Fibroblast of lung (primary cell): Measurements from ENCODE around the gene PLXNA2. TPM values are rescaled to one million over a fixed set of nuclear protein-coding genes. Genes with fewer than 3 reads are reported as not detected.

Source experiments
- DNase-seq, 2 donors: peaks; one replicate each; pipeline versions ENCODE4 v3.0.0 to v3.0.0-alpha.2; 2010; ENCODE audit warnings: low read depth in 2 of 2
- H2AFZ ChIP-seq: 2 replicates; pipeline ENCODE4 v1.5.1; 2012; ENCODE audit warnings: low read length, control low read depth, inconsistent platforms
- H3K27ac ChIP-seq: 2 replicates; pipeline ENCODE4 v1.5.1; 2011; ENCODE audit warnings: low read length, control low read depth; ENCODE audit not compliant: insufficient read depth
- H3K27me3 ChIP-seq: 2 replicates; pipeline ENCODE4 v1.5.1; 2011; ENCODE audit warnings: mild to moderate bottlenecking, low read length; ENCODE audit not compliant: control insufficient read depth, insufficient read depth
- H3K36me3 ChIP-seq: 2 replicates; pipeline ENCODE4 v1.5.1; 2011; ENCODE audit warnings: low read length; ENCODE audit not compliant: control insufficient read depth, insufficient read depth
- H3K4me1 ChIP-seq: 2 replicates; pipeline ENCODE4 v1.5.1; 2011; ENCODE audit warnings: low read length; ENCODE audit not compliant: control insufficient read depth, insufficient read depth; ENCODE audit errors: extremely low read depth
- H3K4me2 ChIP-seq: 2 replicates; pipeline ENCODE4 v1.5.1; 2011; ENCODE audit warnings: low read length, control low read depth; ENCODE audit not compliant: insufficient read depth; ENCODE audit errors: extremely low read depth
- H3K4me3 ChIP-seq, 4 experiments: fragments of 200-600 bp in 1 of 4; sonication (generic) in 1 of 4; replicated peaks in 1 of 4; 2 replicates each; pipeline ENCODE4 v1.5.1; 2011 to 2016; ENCODE audit warnings: low read length in 4 of 4, low read depth in 3 of 4, mild to moderate bottlenecking in 3 of 4, control low read depth in 2 of 4, inconsistent platforms in 1 of 4, mixed read lengths in 1 of 4; ENCODE audit not compliant: insufficient read depth in 1 of 4; ENCODE audit errors: control extremely low read depth in 1 of 4
- H3K79me2 ChIP-seq: 2 replicates; pipeline ENCODE4 v1.5.1; 2012; ENCODE audit warnings: mild to moderate bottlenecking, low read length, inconsistent platforms; ENCODE audit not compliant: control insufficient read depth, insufficient read depth
- H3K9ac ChIP-seq: 2 replicates; pipeline ENCODE4 v1.5.1; 2011; ENCODE audit warnings: mild to moderate bottlenecking, low read length, control low read depth; ENCODE audit not compliant: insufficient read depth
- H3K9me3 ChIP-seq: 2 replicates; pipeline ENCODE4 v1.5.1; 2012; ENCODE audit warnings: low read depth, low read length; ENCODE audit not compliant: control insufficient read depth, insufficient read depth
- H4K20me1 ChIP-seq: 2 replicates; pipeline ENCODE4 v1.5.1; 2011; ENCODE audit warnings: low read length; ENCODE audit not compliant: control insufficient read depth, insufficient read depth; ENCODE audit errors: extremely low read depth
- EZH2 ChIP-seq: IDR thresholded peaks from 2 replicates; pipeline ENCODE4 v1.5.1; 2012; ENCODE audit warnings: low read length, control low read depth, mild to moderate bottlenecking; ENCODE audit errors: missing control alignments
- polyA plus RNA-seq, 2 donors: library from polyadenylated mRNA; depleted of rRNA in 1 of 2; stranded (reverse) in 1 of 2; unstranded in 1 of 2; fragments of >200 nt; gene quantifications; 2 replicates each; pipeline ENCODE4 v1.2.1, GENCODE V29; 2011 to 2012; ENCODE audit warnings: missing spikeins in 1 of 2
- total RNA-seq: library from RNA; depleted of rRNA; stranded (reverse); fragments of >200 nt; gene quantifications from 2 replicates; pipeline ENCODE4 v1.2.1, GENCODE V29; 2014
- TF ChIP-seq, protein P1 (sequence below), 2 donors: IDR thresholded peaks in 1 of 2; conservative IDR thresholded peaks in 1 of 2; 1 replicate in 1 of 2; 2 replicates in 1 of 2; pipeline ENCODE4 v1.5.1; 2011 to 2012; ENCODE audit warnings: low read length in 2 of 2, control low read depth in 1 of 2, inconsistent platforms in 1 of 2, low read depth in 1 of 2, mild to moderate bottlenecking in 1 of 2

The PLXNA2 gene
- total and polyA plus RNA-seq, 2 donors (not counting 1 experiment from before 2014, with no cell fraction given): 0.43 to 2.0 TPM

- no peak overlapping the region for H3K27ac ChIP-seq
- no peak overlapping the region for H3K4me3 ChIP-seq
- H4K20me1 ChIP-seq: no peaks in the 10 kb centered on the region
- H3K4me1 ChIP-seq: peaks cover 10% of the 10 kb centered on the region
- no peaks in the 10 kb centered on the region for H3K9me3 ChIP-seq
- no peak overlapping the region for H3K9ac ChIP-seq
- TF ChIP-seq, protein P1, sequence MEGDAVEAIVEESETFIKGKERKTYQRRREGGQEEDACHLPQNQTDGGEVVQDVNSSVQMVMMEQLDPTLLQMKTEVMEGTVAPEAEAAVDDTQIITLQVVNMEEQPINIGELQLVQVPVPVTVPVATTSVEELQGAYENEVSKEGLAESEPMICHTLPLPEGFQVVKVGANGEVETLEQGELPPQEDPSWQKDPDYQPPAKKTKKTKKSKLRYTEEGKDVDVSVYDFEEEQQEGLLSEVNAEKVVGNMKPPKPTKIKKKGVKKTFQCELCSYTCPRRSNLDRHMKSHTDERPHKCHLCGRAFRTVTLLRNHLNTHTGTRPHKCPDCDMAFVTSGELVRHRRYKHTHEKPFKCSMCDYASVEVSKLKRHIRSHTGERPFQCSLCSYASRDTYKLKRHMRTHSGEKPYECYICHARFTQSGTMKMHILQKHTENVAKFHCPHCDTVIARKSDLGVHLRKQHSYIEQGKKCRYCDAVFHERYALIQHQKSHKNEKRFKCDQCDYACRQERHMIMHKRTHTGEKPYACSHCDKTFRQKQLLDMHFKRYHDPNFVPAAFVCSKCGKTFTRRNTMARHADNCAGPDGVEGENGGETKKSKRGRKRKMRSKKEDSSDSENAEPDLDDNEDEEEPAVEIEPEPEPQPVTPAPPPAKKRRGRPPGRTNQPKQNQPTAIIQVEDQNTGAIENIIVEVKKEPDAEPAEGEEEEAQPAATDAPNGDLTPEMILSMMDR (conservative IDR thresholded peaks at IDR 0.05 in 1 of 2, IDR thresholded peaks at IDR 0.05 in 1 of 2; ENCODE audit: low read depth in 1 of 2, low read length in 2 of 2): no peak
- no peak for TF ChIP-seq EZH2
- no peak for DNase-seq
- H3K36me3 ChIP-seq: no peaks in the 10 kb centered on the region
- H3K4me2 ChIP-seq: no peak overlapping the region
- no peaks in the 10 kb centered on the region for H3K79me2 ChIP-seq
- no peak overlapping the region for H2AFZ ChIP-seq
- H3K27me3 ChIP-seq: no peaks in the 10 kb centered on the region
Observed at GRCh38 chr1:208233978-208234377, 10.2 kb downstream of the PLXNA2 start.

- DNase-seq: peak in 1 of 2 donors; percentile 53
- Histone ChIP-seq H3K27ac (no peak overlapping the region), H3K9me3 (no peaks in the 10 kb centered on the region), H3K27me3 (no peaks in the 10 kb centered on the region), H3K4me1 (peaks cover 10% of the 10 kb centered on the region), H3K4me2 (no peak overlapping the region), H3K9ac (no peak overlapping the region), H3K79me2 (no peaks in the 10 kb centered on the region), H3K36me3 (no peaks in the 10 kb centered on the region), H3K4me3 (no peak overlapping the region), H4K20me1 (no peaks in the 10 kb centered on the region), H2AFZ (no peak overlapping the region)
- TF ChIP-seq, protein P1 (conservative IDR thresholded peaks at IDR 0.05 in 1 of 2, IDR thresholded peaks at IDR 0.05 in 1 of 2; ENCODE audit: low read depth in 1 of 2, low read length in 2 of 2): no peak
- TF ChIP-seq EZH2: no peak
Observed at GRCh38 chr1:208233546-208233945, 10.6 kb downstream of the PLXNA2 start.

DNA sequence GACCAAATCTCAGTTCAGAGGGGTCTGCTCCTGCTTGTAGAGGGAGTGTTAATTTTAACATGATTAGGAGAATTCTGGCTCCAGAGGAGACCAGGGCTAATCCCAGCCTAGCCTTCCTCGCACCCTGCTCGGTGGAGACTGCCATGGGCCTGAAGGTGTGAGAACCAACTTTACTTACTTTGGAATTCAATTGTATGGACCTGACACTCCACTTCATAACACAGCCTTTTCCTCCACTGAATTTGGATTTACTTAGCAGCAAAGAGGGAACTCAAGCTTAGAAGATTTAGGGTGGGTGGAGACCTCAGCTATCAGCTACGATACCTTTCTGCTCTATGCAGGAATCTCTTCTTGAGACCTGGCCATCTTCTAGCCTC is 11.5 kb downstream of the PLXNA2 start:
- Histone ChIP-seq H3K27ac (no peak overlapping the region), H3K9me3 (no peaks in the 10 kb centered on the region), H3K27me3 (no peaks in the 10 kb centered on the region), H3K79me2 (no peaks in the 10 kb centered on the region), H2AFZ (no peak overlapping the region), H3K4me1 (peaks cover 10% of the 10 kb centered on the region), H4K20me1 (no peaks in the 10 kb centered on the region), H3K9ac (no peak overlapping the region), H3K4me3 (no peak overlapping the region), H3K4me2 (no peak overlapping the region), H3K36me3 (no peaks in the 10 kb centered on the region)
- DNase-seq: no peak
- TF ChIP-seq EZH2: no peak
- TF ChIP-seq, protein P1 (conservative IDR thresholded peaks at IDR 0.05 in 1 of 2, IDR thresholded peaks at IDR 0.05 in 1 of 2; ENCODE audit: low read depth in 1 of 2, low read length in 2 of 2): no peak
